Epithelial cell of proximal tubule (primary cell): ENCODE data around the gene TAB2. TPM values are rescaled to one million over a fixed set of nuclear protein-coding genes. Genes with fewer than 3 reads are reported as not detected.
A peak's percentile ranks its signal among the peaks of the same experiment; 100 is the strongest.

Experiments
- DNase-seq: peaks from one replicate; pipeline ENCODE4 v3.0.0-alpha.2; 2011; ENCODE audit warnings: low read depth
- H3K4me3 ChIP-seq: 2 replicates; pipeline ENCODE4 v1.5.1; 2011; ENCODE audit warnings: low read depth, mild to moderate bottlenecking, low read length
- CTCF ChIP-seq: conservative IDR thresholded peaks from 2 replicates; pipeline ENCODE4 v1.5.1; 2012; ENCODE audit warnings: low read depth, mild to moderate bottlenecking, low read length
- total RNA-seq: library from RNA; depleted of rRNA; stranded (reverse); fragments of >200 nt; gene quantifications from 2 replicates; pipeline ENCODE4 v1.2.3, GENCODE V29; 2015

Gene TAB2
- total RNA-seq, 1 donor from 2014 or later, result 18.7 TPM

GRCh38 chr6:149425754-149426153, 108.2 kb downstream of the TAB2 start:
- TF ChIP-seq CTCF, result no peak
- no peak for DNase-seq
- H3K4me3 ChIP-seq, result no peak overlapping the region

DNA sequence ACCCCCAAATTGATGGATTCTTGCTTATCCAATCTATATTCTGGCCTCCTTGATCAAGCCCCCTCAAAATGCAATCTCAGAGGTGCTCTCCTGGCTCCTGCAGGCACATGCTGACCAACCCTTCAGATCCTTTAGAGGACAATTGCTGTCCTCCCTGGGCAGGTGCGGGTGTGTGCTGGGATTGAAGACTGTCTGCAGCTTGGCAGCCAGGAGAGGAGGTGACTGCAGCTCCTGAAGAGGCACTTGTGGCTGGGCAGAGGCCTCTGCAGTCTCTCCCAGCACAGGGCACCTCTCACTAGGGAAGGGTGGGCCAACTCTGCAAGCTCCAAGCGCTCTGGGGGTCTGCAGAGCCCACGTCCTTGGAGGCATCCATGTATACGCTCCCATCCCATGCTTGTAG, 111.1 kb downstream of the TAB2 start:
- no peak for DNase-seq
- no peak overlapping the region for H3K4me3 ChIP-seq
- TF ChIP-seq CTCF, result no peak

GRCh38 chr6:149429427-149430360, 112.2 kb downstream of the TAB2 start:
- TF ChIP-seq CTCF, result no peak
- H3K4me3 ChIP-seq, result no peak overlapping the region
- no peak for DNase-seq

GRCh38 chr6:149431905-149432775, 114.6 kb downstream of the TAB2 start:
- DNase-seq, result no peak
- no peak overlapping the region for H3K4me3 ChIP-seq
- TF ChIP-seq CTCF, result peak; percentile 93

DNA sequence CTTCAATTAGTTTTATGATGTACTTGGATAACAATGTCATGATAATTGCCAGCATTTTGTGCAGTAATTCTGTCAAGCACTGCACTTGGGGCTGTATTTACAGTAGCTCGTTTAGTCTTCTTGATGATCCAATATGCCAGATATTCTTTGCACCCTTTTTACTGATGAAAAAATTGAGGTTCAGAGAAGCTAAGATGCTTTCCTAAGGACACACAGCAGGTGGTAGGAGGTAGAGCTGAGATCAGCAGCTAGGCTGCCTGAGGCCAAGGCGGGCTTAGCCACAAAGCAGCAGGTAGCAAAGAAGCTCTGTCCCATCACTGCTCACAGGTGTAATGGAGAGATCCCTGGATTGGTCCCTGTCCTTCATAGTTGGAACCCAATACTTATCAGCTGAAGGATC, 115.9 kb downstream of the TAB2 start:
- no peak for DNase-seq
- TF ChIP-seq CTCF, result no peak
- no peak overlapping the region for H3K4me3 ChIP-seq

GRCh38 chr6:149433881-149434280, 116.4 kb downstream of the TAB2 start:
- no peak for DNase-seq
- TF ChIP-seq CTCF, result no peak
- H3K4me3 ChIP-seq, result no peak overlapping the region
